ENCODE data around the gene PER1. TPM values are rescaled to one million over a fixed set of nuclear protein-coding genes. Genes with fewer than 3 reads are reported as not detected.
A peak's percentile ranks its signal among the peaks of the same experiment; 100 is the strongest.

Gene PER1
- total RNA-seq, 1 experiment from 2014 or later = 25.0 TPM

GRCh38 chr17:8110907-8111306 is 41.3 kb downstream of the PER1 start:
- ATAC-seq (no peak), DNase-seq (no peak)
- Histone ChIP-seq H3K4me2 (ENCODE audit: low read length) (no peak overlapping the region), H3F3A (ENCODE audit: low read length, unreplicated experiment) (no peaks in the 10 kb centered on the region), H3K9me3 (ENCODE audit: low read length) (no peaks in the 10 kb centered on the region), H3K4me1 (ENCODE audit: insufficient read depth, low read length) (no peaks in the 10 kb centered on the region), H3K79me2 (ENCODE audit: low read length) (no peaks in the 10 kb centered on the region), H3K4me3 (ENCODE audit: low read length) (no peak overlapping the region), H2AFZ (ENCODE audit: low read length) (no peak overlapping the region), H3K27ac (ENCODE audit: low read length) (no peak overlapping the region), H3K9me2 (replicated peaks; ENCODE audit: low read length) (no peaks in the 10 kb centered on the region), H3K9ac (ENCODE audit: low read length) (no peak overlapping the region), H4K20me1 (ENCODE audit: low read length) (no peaks in the 10 kb centered on the region), H3K27me3 (ENCODE audit: low read length) (no peaks in the 10 kb centered on the region), H3K36me3 (ENCODE audit: low read depth, low read length) (no peaks in the 10 kb centered on the region)
- BruUV-seq (replicated peaks) = no TSS peak
- CTCF ChIA-PET = interaction anchor here (0.6 kb wide), 1 partner anchor 379 kb away, joined by 3 read pairs; no protein-coding TSS in a partner anchor
- TF ChIP-seq CTCF (conservative IDR thresholded peaks at IDR 0.05; ENCODE audit: low read depth, low read length) (no peak), EZH2 (IDR thresholded peaks at IDR 0.05; ENCODE audit: low read length, unreplicated experiment) (no peak), EZH2phosphoT487 (IDR thresholded peaks at IDR 0.05; ENCODE audit: borderline replicate concordance, low read length) (no peak)
- POLR2A ChIA-PET (ENCODE audit: unreplicated experiment) = no interaction called here
- intact Hi-C loops (cut with micrococcal nuclease) = no loop called here

GRCh38 chr17:8110456-8110804 is 41.8 kb downstream of the PER1 start:
- Histone ChIP-seq H3K9me3 (ENCODE audit: low read length) (no peaks in the 10 kb centered on the region), H3K27me3 (ENCODE audit: low read length) (no peaks in the 10 kb centered on the region), H3K4me1 (ENCODE audit: insufficient read depth, low read length) (no peaks in the 10 kb centered on the region), H3K4me3 (ENCODE audit: low read length) (no peak overlapping the region), H3K27ac (ENCODE audit: low read length) (no peak overlapping the region), H3K4me2 (ENCODE audit: low read length) (peak overlapping the region; percentile 48; the same call in 1 of the 2 replicates), H4K20me1 (ENCODE audit: low read length) (no peaks in the 10 kb centered on the region), H3K9me2 (replicated peaks; ENCODE audit: low read length) (no peaks in the 10 kb centered on the region), H3F3A (ENCODE audit: low read length, unreplicated experiment) (no peaks in the 10 kb centered on the region), H3K36me3 (ENCODE audit: low read depth, low read length) (no peaks in the 10 kb centered on the region), H3K79me2 (ENCODE audit: low read length) (no peaks in the 10 kb centered on the region), H2AFZ (ENCODE audit: low read length) (no peak overlapping the region), H3K9ac (ENCODE audit: low read length) (no peak overlapping the region)
- ATAC-seq (no peak), DNase-seq (no peak)
- POLR2A ChIA-PET (ENCODE audit: unreplicated experiment) = no interaction called here
- no TSS peak for BruUV-seq (replicated peaks)
- intact Hi-C loops (cut with micrococcal nuclease) = no loop called here
- CTCF ChIA-PET = interaction anchor here (0.6 kb wide), 1 partner anchor 379 kb away, joined by 3 read pairs; no protein-coding TSS in a partner anchor
- no peak for TF ChIP-seq EZH2phosphoT487 (IDR thresholded peaks at IDR 0.05; ENCODE audit: borderline replicate concordance, low read length)
- TF ChIP-seq CTCF (conservative IDR thresholded peaks at IDR 0.05; ENCODE audit: low read depth, low read length) = no peak; the same call in 1 of the 2 replicates
- no peak for TF ChIP-seq EZH2 (IDR thresholded peaks at IDR 0.05; ENCODE audit: low read length, unreplicated experiment)

- POLR2A ChIA-PET (ENCODE audit: unreplicated experiment) = no interaction called here
- Histone ChIP-seq H2AFZ (ENCODE audit: low read length) (0 out of 2 replicates have a peak overlapping the region, but pooled peaks have one; percentile 30), H3K27ac (ENCODE audit: low read length) (no peak overlapping the region), H3K9me3 (ENCODE audit: low read length) (no peaks in the 10 kb centered on the region), H3K4me2 (ENCODE audit: low read length) (peak overlapping the region; percentile 48), H3K4me3 (ENCODE audit: low read length) (no peak overlapping the region), H4K20me1 (ENCODE audit: low read length) (no peaks in the 10 kb centered on the region), H3K27me3 (ENCODE audit: low read length) (no peaks in the 10 kb centered on the region), H3K9ac (ENCODE audit: low read length) (no peak overlapping the region), H3K4me1 (ENCODE audit: insufficient read depth, low read length) (no peaks in the 10 kb centered on the region), H3K9me2 (replicated peaks; ENCODE audit: low read length) (no peaks in the 10 kb centered on the region), H3K79me2 (ENCODE audit: low read length) (no peaks in the 10 kb centered on the region), H3K36me3 (ENCODE audit: low read depth, low read length) (no peaks in the 10 kb centered on the region), H3F3A (ENCODE audit: low read length, unreplicated experiment) (no peaks in the 10 kb centered on the region)
- CTCF ChIA-PET = no interaction called here
- TF ChIP-seq EZH2phosphoT487 (IDR thresholded peaks at IDR 0.05; ENCODE audit: borderline replicate concordance, low read length) (no peak), CTCF (conservative IDR thresholded peaks at IDR 0.05; ENCODE audit: low read depth, low read length) (peak; percentile 70)
- DNase-seq (peak; percentile 56), ATAC-seq (peak; percentile 70)
- intact Hi-C loops (cut with micrococcal nuclease) = no loop called here
- BruUV-seq (replicated peaks) = no TSS peak
Measured at GRCh38 chr17:8109661-8110455, 42.3 kb downstream of the PER1 start.
